H1 (cell line): ENCODE measurements around the gene COX10. TPM values are rescaled to one million over a fixed set of nuclear protein-coding genes. Genes with fewer than 3 reads are reported as not detected.
"Not testable (repeated sequence)": the region's sequence is repeated elsewhere in the genome, so short reads cannot be mapped to it uniquely, and the experiment has no call there.

Source experiments
- CTCF ChIA-PET: fragments of 300-600 bp; sonication (Branson Sonifier 250); formaldehyde crosslinking; loops from one replicate; lab custom pipeline; 2021; ENCODE audit not compliant: partially characterized antibody; lab: Charles Lee
- POLR2A ChIA-PET: fragments of 300-600 bp; sonication (Branson Sonifier 250); formaldehyde crosslinking; loops from one replicate; lab custom pipeline; 2021; ENCODE audit warnings: inconsistent platforms; ENCODE audit not compliant: partially characterized antibody; lab: Charles Lee
- DNase-seq, 2 experiments: peaks; one replicate each; pipeline versions ENCODE4 v3.0.0 to v3.0.0-alpha.2; 2010 to 2022; ENCODE audit warnings: low spot score in 2 of 2, low read depth in 1 of 2, mixed read lengths in 1 of 2
- FAIRE-seq: peaks from 2 replicates; lab custom pipeline; 2011; peaks lifted over from hg19 to GRCh38; lab: Jason Lieb, UNC
- H2AFZ ChIP-seq: 2 replicates; pipeline ENCODE4 v1.8.1; 2012; ENCODE audit warnings: low read length, inconsistent platforms
- H2AK5ac ChIP-seq: 2 replicates; pipeline ENCODE4 v1.6.1; 2013; ENCODE audit warnings: low read depth, low read length
- H2BK120ac ChIP-seq: replicated peaks from 2 replicates; pipeline ENCODE3; 2013; ENCODE audit warnings: low read depth, low read length, inconsistent platforms
- H2BK12ac ChIP-seq: 2 replicates; pipeline ENCODE4 v1.6.1; 2013; ENCODE audit warnings: low read depth, low read length
- H2BK15ac ChIP-seq: 2 replicates; pipeline ENCODE4 v1.6.1; 2013; ENCODE audit warnings: low read length
- H2BK20ac ChIP-seq: 2 replicates; pipeline ENCODE4 v1.6.1; 2013; ENCODE audit warnings: low read length
- H2BK5ac ChIP-seq: 2 replicates; pipeline ENCODE4 v1.6.1; 2013; ENCODE audit warnings: low read depth, low read length
- H3K14ac ChIP-seq: 2 replicates; pipeline ENCODE4 v1.6.1; 2013; ENCODE audit warnings: inconsistent platforms; ENCODE audit not compliant: insufficient read length
- H3K18ac ChIP-seq: 2 replicates; pipeline ENCODE4 v1.6.1; 2013; ENCODE audit warnings: low read length; ENCODE audit errors: extremely low read depth
- H3K23ac ChIP-seq: 2 replicates; pipeline ENCODE4 v1.6.1; 2013; ENCODE audit warnings: inconsistent platforms; ENCODE audit not compliant: insufficient read length
- H3K23me2 ChIP-seq: 2 replicates; pipeline ENCODE4 v1.6.1; 2013; ENCODE audit warnings: low read depth, low read length
- H3K27ac ChIP-seq: 2 replicates; pipeline ENCODE4 v1.6.1; 2011; ENCODE audit warnings: low read depth, low read length, inconsistent platforms
- H3K27me3 ChIP-seq, 4 experiments: replicated peaks in 1 of 4; 1 replicate in 1 of 4; 2 replicates in 3 of 4; pipeline versions ENCODE4 v1.6.1 to v1.8.1; 2011 to 2013; ENCODE audit warnings: low read length in 3 of 4, mild to moderate bottlenecking in 3 of 4, inconsistent platforms in 2 of 4, mixed read lengths in 2 of 4, moderate library complexity in 1 of 4; ENCODE audit not compliant: control insufficient read depth in 3 of 4, insufficient read depth in 3 of 4; ENCODE audit errors: extremely low read depth in 1 of 4
- H3K36me3 ChIP-seq, 4 experiments: 2 replicates each; pipeline versions ENCODE4 v1.6.1 to v1.8.1; 2011 to 2013; ENCODE audit warnings: mild to moderate bottlenecking in 4 of 4, low read length in 3 of 4, moderate library complexity in 2 of 4, control low read depth in 1 of 4, inconsistent platforms in 1 of 4; ENCODE audit not compliant: insufficient read depth in 4 of 4, control insufficient read depth in 2 of 4
- H3K4ac ChIP-seq: replicated peaks from 2 replicates; pipeline ENCODE3; 2013; ENCODE audit warnings: low read length, low read depth, mixed read lengths, inconsistent platforms; ENCODE audit not compliant: insufficient read length
- H3K4me1 ChIP-seq, 4 experiments: replicated peaks in 1 of 4; 1 replicate in 1 of 4; 2 replicates in 3 of 4; pipeline versions ENCODE4 v1.6.1 to v1.8.1; 2011 to 2013; ENCODE audit warnings: low read length in 3 of 4, inconsistent platforms in 2 of 4, mixed read lengths in 1 of 4; ENCODE audit not compliant: insufficient read depth in 4 of 4, control insufficient read depth in 3 of 4
- H3K4me2 ChIP-seq, 2 experiments: 2 replicates each; pipeline versions ENCODE4 v1.6.1 to v1.8.1; 2011 to 2013; ENCODE audit warnings: low read depth in 2 of 2, low read length in 2 of 2, control low read depth in 1 of 2, inconsistent platforms in 1 of 2, mild to moderate bottlenecking in 1 of 2; ENCODE audit not compliant: insufficient read depth in 1 of 2
- H3K4me3 ChIP-seq, 4 experiments: fragments of 200-600, 300-600 bp in 1 of 4; sonication (generic), shearing (Covaris generic), sonication (Bioruptor Twin) in 1 of 4; 2 replicates each; pipeline versions ENCODE4 v1.5.1 to v1.8.1; 2011 to 2016; ENCODE audit warnings: low read length in 4 of 4, low read depth in 3 of 4, control low read depth in 2 of 4, inconsistent platforms in 2 of 4, mild to moderate bottlenecking in 2 of 4, mixed read lengths in 1 of 4, moderate library complexity in 1 of 4; ENCODE audit not compliant: insufficient read depth in 2 of 4; ENCODE audit errors: extremely low read depth in 1 of 4
- H3K56ac ChIP-seq: replicated peaks from 2 replicates; pipeline ENCODE3; 2013; ENCODE audit warnings: low read depth, mild to moderate bottlenecking, mixed read lengths, low read length, inconsistent platforms; ENCODE audit not compliant: insufficient read length
- H3K79me1 ChIP-seq: 2 replicates; pipeline ENCODE4 v1.6.1; 2013; ENCODE audit warnings: low read depth, low read length, control low read depth
- H3K79me2 ChIP-seq, 2 experiments: 2 replicates each; pipeline versions ENCODE4 v1.6.1 to v1.8.1; 2012 to 2013; ENCODE audit warnings: low read length in 2 of 2, mild to moderate bottlenecking in 2 of 2, inconsistent platforms in 1 of 2; ENCODE audit not compliant: insufficient read depth in 2 of 2, control insufficient read depth in 1 of 2
- H3K9ac ChIP-seq, 4 experiments: replicated peaks in 1 of 4; 1 replicate in 1 of 4; 2 replicates in 3 of 4; pipeline versions ENCODE4 v1.6.1 to v1.8.1; 2011 to 2013; ENCODE audit warnings: low read depth in 3 of 4, low read length in 3 of 4, control low read depth in 2 of 4, mild to moderate bottlenecking in 2 of 4, moderate library complexity in 2 of 4, inconsistent platforms in 1 of 4; ENCODE audit errors: extremely low read depth in 1 of 4
- H3K9me3 ChIP-seq, 2 experiments: 2 replicates each; pipeline versions ENCODE4 v1.6.1 to v1.8.1; 2012 to 2013; ENCODE audit warnings: mild to moderate bottlenecking in 2 of 2, moderate library complexity in 2 of 2, control low read depth in 1 of 2, inconsistent platforms in 1 of 2, low read depth in 1 of 2, low read length in 1 of 2, mixed read lengths in 1 of 2; ENCODE audit not compliant: insufficient read depth in 2 of 2
- H4K20me1 ChIP-seq, 2 experiments: replicated peaks in 1 of 2; 2 replicates each; pipeline versions ENCODE3 to v1.8.1; 2011 to 2013; ENCODE audit warnings: inconsistent platforms in 2 of 2, low read length in 2 of 2, mild to moderate bottlenecking in 1 of 2; ENCODE audit not compliant: insufficient read depth in 2 of 2, control insufficient read depth in 1 of 2
- H4K5ac ChIP-seq: 2 replicates; pipeline ENCODE4 v1.6.1; 2013; ENCODE audit warnings: low read length, low read depth, mixed read lengths, inconsistent platforms; ENCODE audit not compliant: insufficient read length
- H4K8ac ChIP-seq: 2 replicates; pipeline ENCODE4 v1.8.0; 2013; ENCODE audit warnings: mild to moderate bottlenecking, moderate library complexity, low read length, inconsistent platforms; ENCODE audit not compliant: insufficient read depth; ENCODE audit errors: extremely low read depth
- H4K91ac ChIP-seq: replicated peaks from 2 replicates; pipeline ENCODE3; 2013; ENCODE audit warnings: low read length, mixed read lengths, inconsistent platforms; ENCODE audit not compliant: insufficient read length
- WGBS, 2 experiments: shearing (Covaris generic) in 1 of 2; methylation state at CpG; one replicate each; pipeline versions ENCODE4 v1.1.6 to v1.1.7; 2013 to 2015; ENCODE audit warnings: low lambda C conversion rate in 2 of 2, mixed read lengths in 2 of 2, inconsistent platforms in 1 of 2, low coverage in 1 of 2, missing lambda C conversion rate in 1 of 2; ENCODE audit not compliant: insufficient replicate concordance in 2 of 2, insufficient coverage in 1 of 2, insufficient read length in 1 of 2; ENCODE audit errors: extremely low coverage in 1 of 2, missing lambda C conversion rate in 1 of 2; 5-methylcytosine and 5-hydroxymethylcytosine counted together
- polyA plus RNA-seq, 7 experiments: library from polyadenylated mRNA; depleted of rRNA in 3 of 7; stranded (reverse) in 5 of 7; unstranded in 2 of 7; fragments of >200 nt in 5 of 7; fragments of 200-250 nt in 2 of 7; gene quantifications; 1 replicate in 5 of 7; 2 replicates in 1 of 7; 4 replicates in 1 of 7; pipeline versions ENCODE4 v1.2.1 to v1.2.3, GENCODE V29; 2011 to 2013; ENCODE audit warnings: missing spikeins in 2 of 7, mixed read lengths in 2 of 7
- total RNA-seq: library from RNA; stranded (reverse); fragmentation: NEBNext Ultra II Directional; extraction: Animal tissue kit (Norgen Biotek cat#: 25700); gene quantifications from 2 replicates; pipeline ENCODE4 v1.2.1, GENCODE V29; 2021

The COX10 gene
- total and polyA plus RNA-seq, 2 of the 8 experiments (the other 6 are each of a cell fraction or from before 2014, with no cell fraction given): 18.0 to 23.0 TPM

- H2AK5ac ChIP-seq: not testable (repeated sequence)
Observed at GRCh38 chr17:14177801-14178200, 108.5 kb downstream of the COX10 start.

GRCh38 chr17:14179951-14180350 is 110.6 kb downstream of the COX10 start:
- H3K9ac ChIP-seq, H3K27ac ChIP-seq: not testable (repeated sequence)

More at GRCh38 chr17:14177801-14178200, 108.5 kb downstream of the COX10 start:
- H3K4me3 ChIP-seq, H3K9me3 ChIP-seq, H3K27ac ChIP-seq, H3K23me2 ChIP-seq, H3K23ac ChIP-seq, H2BK12ac ChIP-seq, H4K8ac ChIP-seq, H3K4me2 ChIP-seq, H2BK20ac ChIP-seq, H3K18ac ChIP-seq, CTCF ChIA-PET, H3K27me3 ChIP-seq, H4K20me1 ChIP-seq, H3K9ac ChIP-seq, H3K79me2 ChIP-seq, H2BK5ac ChIP-seq, H4K91ac ChIP-seq, H3K36me3 ChIP-seq, H2BK120ac ChIP-seq, H3K79me1 ChIP-seq, H3K4ac ChIP-seq, H3K56ac ChIP-seq, H3K14ac ChIP-seq, POLR2A ChIA-PET, DNase-seq, H2AFZ ChIP-seq, H3K4me1 ChIP-seq, H4K5ac ChIP-seq, H2BK15ac ChIP-seq: not testable (repeated sequence)
- FAIRE-seq: peak; percentile 68
- no CpG with 5 or more reads among the region's 4 CpGs for WGBS, 2 experiments

More at GRCh38 chr17:14179951-14180350, 110.6 kb downstream of the COX10 start:
- H3K4ac ChIP-seq, H4K20me1 ChIP-seq, CTCF ChIA-PET, H2BK5ac ChIP-seq, H3K23me2 ChIP-seq, DNase-seq, H3K4me2 ChIP-seq, H3K18ac ChIP-seq, H3K9me3 ChIP-seq, H2BK120ac ChIP-seq, H3K79me1 ChIP-seq, H2AFZ ChIP-seq, H4K8ac ChIP-seq, H2AK5ac ChIP-seq, H3K23ac ChIP-seq, H3K56ac ChIP-seq, H3K27me3 ChIP-seq, H3K4me3 ChIP-seq, H2BK20ac ChIP-seq, H2BK15ac ChIP-seq, POLR2A ChIA-PET, H4K5ac ChIP-seq, H3K14ac ChIP-seq, H3K36me3 ChIP-seq, H4K91ac ChIP-seq, H3K79me2 ChIP-seq, H2BK12ac ChIP-seq, H3K4me1 ChIP-seq: not testable (repeated sequence)
- FAIRE-seq: peak; percentile 48
- WGBS, 2 experiments: no CpG with 5 or more reads among the region's 1 CpG
